HUES64 (cell line): ENCODE measurements around the gene ING5.

ENCODE experiments used
- H3K27ac ChIP-seq: 2 replicates; pipeline ENCODE4 v1.7.0; 2013; ENCODE audit warnings: low read depth, low read length, inconsistent platforms
- H3K27me3 ChIP-seq: 2 replicates; pipeline ENCODE4 v1.6.1; 2013; ENCODE audit warnings: mild to moderate bottlenecking, low read length; ENCODE audit not compliant: insufficient read depth
- H3K36me3 ChIP-seq: 2 replicates; pipeline ENCODE4 v1.6.1; 2013; ENCODE audit warnings: mild to moderate bottlenecking, low read length; ENCODE audit not compliant: insufficient read depth
- H3K4me1 ChIP-seq: 2 replicates; pipeline ENCODE4 v1.6.1; 2013; ENCODE audit warnings: mild to moderate bottlenecking, low read length, moderate library complexity; ENCODE audit not compliant: insufficient read depth
- H3K4me3 ChIP-seq: 2 replicates; pipeline ENCODE4 v1.5.1; 2013; ENCODE audit warnings: mild to moderate bottlenecking, low read length, moderate library complexity
- H3K9ac ChIP-seq: 2 replicates; pipeline ENCODE4 v1.6.1; 2013; ENCODE audit warnings: mild to moderate bottlenecking, low read depth, low read length
- H3K9me3 ChIP-seq: 2 replicates; pipeline ENCODE4 v1.6.1; 2013; ENCODE audit warnings: low read depth, low read length; ENCODE audit not compliant: insufficient read depth
- WGBS: fragments of 150-250, 120-280 bp; methylation state at CpG from one replicate; pipeline ENCODE4 v1.1.7; 2013; ENCODE audit warnings: missing lambda C conversion rate; 5-methylcytosine and 5-hydroxymethylcytosine counted together

Gene ING5

DNA sequence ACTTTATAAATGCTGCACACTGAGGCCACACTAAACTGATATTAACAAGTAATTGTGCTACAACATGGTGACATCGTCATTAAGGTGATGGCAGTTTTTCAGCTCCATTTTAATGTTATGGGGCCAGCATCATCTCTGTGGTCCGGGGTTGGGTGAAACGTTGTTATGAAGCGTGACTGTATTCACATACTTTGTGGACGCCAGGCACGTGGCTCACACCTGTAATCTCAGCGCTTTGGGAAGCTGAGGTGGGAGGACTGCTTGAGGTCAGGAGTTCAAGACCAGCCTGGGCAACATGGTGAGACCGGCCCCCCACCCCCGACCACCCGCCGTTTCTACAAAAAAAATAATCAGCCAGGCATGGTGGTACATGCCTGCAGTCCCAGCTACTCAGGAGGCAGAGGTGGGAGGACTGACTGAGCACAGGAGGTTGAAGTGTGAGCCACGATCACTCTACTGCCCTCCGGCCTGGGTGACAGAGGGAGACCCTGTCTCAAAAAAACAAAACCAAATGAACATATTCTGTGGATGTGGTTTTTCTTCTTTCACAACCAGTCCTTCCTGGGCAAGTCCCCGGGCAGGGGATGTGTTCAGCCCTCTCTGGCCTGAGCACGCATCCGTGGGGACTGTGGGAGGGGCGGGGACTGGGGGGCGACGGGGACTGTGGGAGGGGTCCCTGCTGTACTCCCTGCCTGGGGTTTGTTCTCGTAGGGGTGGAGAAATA is 61.9 kb downstream of the ING5 start:
- Histone ChIP-seq H3K27me3 (no peaks in the 10 kb centered on the region), H3K4me3 (no peak overlapping the region), H3K4me1 (no peaks in the 10 kb centered on the region), H3K27ac (no peak overlapping the region), H3K9me3 (peaks cover 2% of the 10 kb centered on the region; the same call in 1 of the 2 replicates), H3K36me3 (peaks cover 5% of the 10 kb centered on the region; the same call in 1 of the 2 replicates), H3K9ac (no peak overlapping the region)
- WGBS = 90% methylated on average over 20 of the region's 20 CpGs

- Histone ChIP-seq H3K4me3 (no peak overlapping the region), H3K27ac (no peak overlapping the region), H3K9ac (no peak overlapping the region), H3K36me3 (peaks cover 5% of the 10 kb centered on the region; the same call in 1 of the 2 replicates), H3K9me3 (peaks cover 2% of the 10 kb centered on the region; the same call in 1 of the 2 replicates), H3K27me3 (no peaks in the 10 kb centered on the region), H3K4me1 (no peaks in the 10 kb centered on the region)
- 73% methylated on average over 27 of the region's 27 CpGs for WGBS
Observed at GRCh38 chr2:241764275-241765241, 62.7 kb downstream of the ING5 start.

DNA sequence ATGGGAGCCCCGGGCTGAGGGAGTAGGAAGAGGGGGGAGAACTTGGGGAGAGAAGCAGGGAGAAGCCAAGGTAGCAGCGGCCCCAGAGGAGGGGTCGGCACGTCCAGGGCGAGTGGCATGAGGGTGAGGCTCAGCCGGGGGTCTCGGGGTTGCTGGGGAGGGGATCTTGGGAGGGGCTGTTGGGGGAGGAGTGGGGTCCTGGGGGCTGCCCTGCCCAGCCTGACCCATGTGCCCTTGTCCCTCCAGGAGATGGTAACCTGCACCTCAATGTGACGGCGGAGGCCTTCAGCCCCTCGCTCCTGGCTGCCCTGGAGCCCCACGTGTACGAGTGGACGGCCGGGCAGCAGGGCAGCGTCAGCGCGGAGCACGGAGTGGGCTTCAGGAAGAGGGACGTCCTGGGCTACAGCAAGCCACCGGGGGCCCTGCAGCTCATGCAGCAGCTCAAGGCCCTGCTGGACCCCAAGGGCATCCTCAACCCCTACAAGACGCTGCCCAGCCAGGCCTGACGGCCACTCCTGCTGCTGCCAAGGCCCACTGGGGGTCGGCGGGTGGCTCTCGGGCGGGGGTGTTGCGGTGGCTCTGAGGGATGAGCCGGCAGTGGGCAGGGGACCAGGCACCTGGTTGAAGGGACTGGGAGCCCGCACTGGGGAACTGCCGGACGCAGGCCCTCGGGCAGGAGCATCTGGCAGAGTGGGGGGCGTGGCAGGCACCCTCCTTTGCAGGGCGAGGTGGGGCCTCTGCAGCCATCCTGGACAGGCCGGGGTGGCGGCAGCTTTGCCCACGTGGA is 65.8 kb downstream of the ING5 start:
- Histone ChIP-seq H3K27ac (no peak overlapping the region), H3K27me3 (no peaks in the 10 kb centered on the region), H3K4me1 (peaks cover 12% of the 10 kb centered on the region), H3K36me3 (no peaks in the 10 kb centered on the region), H3K4me3 (no peak overlapping the region), H3K9ac (no peak overlapping the region), H3K9me3 (no peaks in the 10 kb centered on the region)
- WGBS = 93% methylated on average over 37 of the region's 37 CpGs

DNA sequence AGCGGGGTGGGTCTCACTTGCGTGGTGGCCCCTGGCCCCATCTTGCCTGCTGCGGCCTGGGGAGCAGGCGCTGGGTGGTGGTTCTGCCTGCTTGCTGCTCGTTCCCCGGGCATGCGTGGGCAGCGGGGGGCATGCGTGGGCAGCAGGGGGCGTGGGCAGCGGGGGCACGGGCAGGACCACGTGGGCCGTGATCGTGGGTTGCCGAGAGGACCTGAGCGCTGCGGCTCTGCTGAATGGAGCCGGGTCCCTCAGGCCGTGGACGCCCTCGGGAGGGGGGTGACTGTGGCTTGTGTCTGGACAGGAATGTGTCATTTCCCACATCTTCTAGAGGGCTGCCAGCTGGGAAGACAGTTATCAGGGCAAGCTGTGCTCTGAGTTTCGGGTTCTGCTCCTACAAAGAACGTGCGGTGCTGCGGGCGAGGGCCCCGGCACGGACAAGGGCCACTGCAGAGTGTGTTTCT is 66.4 kb downstream of the ING5 start:
- WGBS = 91% methylated on average over 29 of the region's 29 CpGs

GRCh38 chr2:241768850-241769249 is 67.0 kb downstream of the ING5 start:
- H3K9me3 ChIP-seq = no peaks in the 10 kb centered on the region
- no peak overlapping the region for H3K9ac ChIP-seq
- 93% methylated on average over 11 of the region's 11 CpGs for WGBS
- H3K27me3 ChIP-seq = no peaks in the 10 kb centered on the region
- no peak overlapping the region for H3K27ac ChIP-seq
- H3K4me3 ChIP-seq = no peak overlapping the region
- peaks cover 12% of the 10 kb centered on the region for H3K4me1 ChIP-seq
- H3K36me3 ChIP-seq = no peaks in the 10 kb centered on the region

More for the DNA sequence above, 66.4 kb downstream of the ING5 start:
- Histone ChIP-seq H3K27me3 (no peaks in the 10 kb centered on the region), H3K4me1 (peaks cover 12% of the 10 kb centered on the region), H3K9me3 (no peaks in the 10 kb centered on the region), H3K9ac (no peak overlapping the region), H3K36me3 (no peaks in the 10 kb centered on the region), H3K27ac (no peak overlapping the region), H3K4me3 (no peak overlapping the region)

- no peak overlapping the region for H3K4me3 ChIP-seq
- H3K27ac ChIP-seq = no peak overlapping the region
- peaks cover 12% of the 10 kb centered on the region for H3K4me1 ChIP-seq
- WGBS = 92% methylated on average over 13 of the region's 13 CpGs
- no peaks in the 10 kb centered on the region for H3K9me3 ChIP-seq
- no peak overlapping the region for H3K9ac ChIP-seq
- no peaks in the 10 kb centered on the region for H3K27me3 ChIP-seq
- H3K36me3 ChIP-seq = no peaks in the 10 kb centered on the region
Observed at GRCh38 chr2:241769819-241770184, 68.0 kb downstream of the ING5 start.

DNA sequence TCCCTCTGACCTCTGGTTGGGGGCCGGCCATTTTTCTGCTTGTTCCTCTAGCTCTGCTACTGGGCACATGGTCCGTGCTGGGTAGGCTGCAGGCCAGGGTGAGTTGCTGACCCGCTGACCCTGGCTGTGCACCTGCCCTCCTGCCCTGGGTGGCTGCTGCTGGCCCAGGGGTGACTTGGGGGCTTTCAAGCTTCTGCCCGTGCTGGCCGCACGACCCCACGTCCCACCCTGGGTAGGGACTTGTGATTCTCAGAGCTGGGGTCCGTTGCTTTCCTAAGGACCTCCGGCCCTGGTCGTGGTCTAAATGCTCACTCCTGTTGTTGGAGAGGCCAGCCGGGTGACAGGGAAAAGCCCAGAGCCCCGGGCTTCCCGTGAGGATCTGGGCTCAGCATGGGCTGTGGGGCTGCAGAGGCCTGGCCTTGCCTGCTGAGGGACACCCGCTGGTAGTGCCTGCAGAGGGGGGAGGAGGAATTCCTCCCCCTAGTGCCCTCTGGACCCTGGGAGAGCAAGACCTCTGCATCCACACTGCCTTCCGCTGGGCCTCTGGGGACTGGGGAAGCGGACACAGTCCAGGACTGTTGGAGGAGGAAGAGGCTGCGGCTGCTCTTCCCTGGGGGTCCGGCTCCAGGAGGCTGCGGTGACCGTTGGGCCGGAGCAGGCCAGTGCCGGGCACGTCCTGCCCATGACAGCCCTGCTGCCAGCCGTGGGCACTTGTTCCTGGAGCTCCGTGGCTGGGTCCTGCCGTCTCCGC is 68.5 kb downstream of the ING5 start:
- Histone ChIP-seq H3K27ac (peak overlapping the region; percentile 25; the same call in 1 of the 2 replicates), H3K9me3 (no peaks in the 10 kb centered on the region), H3K27me3 (no peaks in the 10 kb centered on the region), H3K9ac (0 out of 2 replicates have a peak overlapping the region, but pooled peaks have one; percentile 20), H3K36me3 (no peaks in the 10 kb centered on the region), H3K4me3 (no peak overlapping the region), H3K4me1 (peaks cover 12% of the 10 kb centered on the region)
- 85% methylated on average over 27 of the region's 27 CpGs for WGBS

DNA sequence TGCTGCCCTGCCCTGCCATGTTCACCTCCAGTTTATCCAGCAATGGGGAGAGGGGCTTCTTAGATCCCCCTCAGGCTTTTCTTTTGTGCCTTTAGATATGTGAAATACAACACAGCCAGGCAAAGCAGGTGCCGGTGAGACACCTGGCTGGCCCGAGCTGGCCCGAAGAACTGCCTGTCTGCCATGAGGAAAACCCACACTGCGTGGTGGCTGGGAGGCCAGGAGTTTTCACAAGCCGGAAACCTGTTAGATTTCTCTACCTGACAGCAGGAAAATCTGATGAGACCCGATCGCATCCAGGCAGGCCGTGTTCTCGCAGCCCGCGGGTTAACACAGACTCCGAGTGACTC is 69.1 kb downstream of the ING5 start:
- Histone ChIP-seq H3K4me1 (peaks cover 12% of the 10 kb centered on the region), H3K27me3 (no peaks in the 10 kb centered on the region), H3K4me3 (no peak overlapping the region), H3K27ac (peak overlapping the region; percentile 60; the same call in 1 of the 2 replicates), H3K36me3 (no peaks in the 10 kb centered on the region), H3K9me3 (no peaks in the 10 kb centered on the region), H3K9ac (no peak overlapping the region)
- 90% methylated on average over 12 of the region's 12 CpGs for WGBS

DNA sequence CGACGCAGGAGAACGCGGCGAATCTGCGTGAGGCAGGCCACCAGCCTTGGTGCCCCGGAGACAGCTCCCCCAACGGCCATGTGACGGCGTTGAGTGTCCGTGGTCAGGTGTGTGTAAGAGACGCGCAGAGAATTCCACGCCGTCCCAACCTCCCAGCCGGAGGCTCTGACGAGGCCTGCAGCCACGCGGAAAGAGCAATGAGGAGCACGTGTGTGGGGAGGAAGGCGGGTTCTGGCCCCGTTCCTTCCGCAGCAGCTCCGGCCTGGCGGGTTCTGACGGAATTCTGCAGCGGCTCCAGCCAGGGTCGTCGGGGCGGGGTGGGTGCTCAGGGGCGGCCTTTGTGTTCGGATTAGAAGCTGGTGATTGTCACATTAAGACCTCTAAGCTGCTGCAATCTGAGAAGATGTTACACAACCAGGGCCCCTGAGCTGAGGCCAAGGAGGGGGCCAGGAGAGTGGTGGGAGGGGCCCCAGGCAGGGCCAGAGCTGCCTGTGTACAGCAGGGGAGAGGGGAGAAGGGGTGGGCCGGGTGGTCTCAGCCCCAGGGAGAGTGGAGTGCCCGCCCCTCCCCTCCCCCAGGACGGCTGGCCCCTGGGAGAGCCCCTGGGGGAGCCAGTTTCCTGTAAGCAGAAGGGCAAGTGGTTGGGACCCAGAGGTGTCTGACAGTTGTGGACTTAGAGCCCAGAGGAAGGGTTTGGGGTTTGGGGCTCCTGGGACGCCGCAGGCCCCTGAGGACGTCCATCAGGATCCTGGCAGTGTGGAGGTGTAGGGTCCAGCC is 69.6 kb downstream of the ING5 start:
- Histone ChIP-seq H3K4me3 (no peak overlapping the region), H3K27ac (peak overlapping the region; percentile 60; the same call in 1 of the 2 replicates), H3K9me3 (no peaks in the 10 kb centered on the region), H3K9ac (peak overlapping the region; percentile 24; the same call in 1 of the 2 replicates), H3K27me3 (no peaks in the 10 kb centered on the region), H3K36me3 (no peaks in the 10 kb centered on the region), H3K4me1 (peaks cover 12% of the 10 kb centered on the region)
- 69% methylated on average over 38 of the region's 38 CpGs for WGBS
